ENCODE results near the gene SENP3.
"Not testable (repeated sequence)": the region's sequence is repeated elsewhere in the genome, so short reads cannot be mapped to it uniquely, and the experiment has no call there.

Gene SENP3

DNA sequence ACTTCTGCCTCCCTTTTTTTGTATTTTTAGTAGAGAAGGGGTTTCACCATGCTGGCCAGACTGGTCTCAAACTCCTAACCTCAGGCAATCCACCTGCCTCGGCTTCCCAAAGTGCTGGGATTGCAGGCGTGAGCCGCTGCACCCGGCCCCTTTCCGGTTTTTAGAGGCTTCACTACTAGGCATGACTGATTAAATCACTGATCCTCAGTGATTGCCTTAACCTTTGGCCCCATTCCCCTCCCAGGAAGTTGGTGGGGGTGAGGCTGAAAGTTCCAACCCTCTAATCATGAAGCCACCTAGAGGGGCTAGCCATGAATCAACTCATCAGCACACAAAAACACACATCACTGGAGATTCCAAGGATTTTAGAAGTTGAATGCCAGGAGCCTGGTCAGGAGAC is 35.8 kb downstream of the SENP3 start:
- not testable (repeated sequence) for DNase-seq (ENCODE audit: low read depth)

DNA sequence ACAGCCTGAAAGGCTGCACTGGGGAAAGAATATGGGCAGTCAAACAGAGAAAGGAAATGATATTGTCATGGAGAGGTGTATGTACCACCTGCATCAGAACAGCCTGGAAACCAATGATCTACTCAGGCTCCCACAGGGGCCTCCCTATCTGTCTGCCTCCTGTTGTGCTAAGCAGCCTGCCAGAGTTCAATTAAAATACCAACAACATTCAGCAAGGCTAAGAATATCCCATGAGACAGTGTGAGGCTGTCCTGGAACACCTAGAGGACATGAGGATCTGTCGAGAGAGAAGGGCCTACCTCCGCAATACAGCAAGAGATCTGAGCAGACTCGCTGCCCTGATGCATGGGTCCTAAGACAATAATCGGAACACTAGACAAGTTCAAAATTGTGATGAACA is 44.6 kb downstream of the SENP3 start:
- no peak for DNase-seq (ENCODE audit: low read depth)

DNA sequence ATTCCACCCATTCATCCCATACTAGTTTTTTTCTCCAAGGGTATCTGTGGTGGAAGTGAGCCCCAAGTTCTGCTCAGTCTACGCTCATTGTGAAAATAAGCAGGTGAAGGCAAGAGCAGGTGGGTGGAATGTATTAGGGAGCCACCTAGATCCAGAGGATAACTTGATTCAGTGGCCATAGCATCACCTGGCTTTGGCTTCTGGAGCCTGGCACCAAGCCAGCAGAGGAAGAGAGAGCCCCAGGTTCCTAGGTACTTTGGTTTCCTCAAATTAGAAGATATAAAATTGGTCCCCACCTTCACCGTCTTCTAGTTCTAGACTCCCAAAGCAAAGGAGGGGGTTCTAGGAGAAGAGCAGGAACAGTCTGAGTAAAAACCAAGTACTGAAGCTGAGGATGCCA is 48.9 kb downstream of the SENP3 start:
- no peak for DNase-seq (ENCODE audit: low read depth)

DNA sequence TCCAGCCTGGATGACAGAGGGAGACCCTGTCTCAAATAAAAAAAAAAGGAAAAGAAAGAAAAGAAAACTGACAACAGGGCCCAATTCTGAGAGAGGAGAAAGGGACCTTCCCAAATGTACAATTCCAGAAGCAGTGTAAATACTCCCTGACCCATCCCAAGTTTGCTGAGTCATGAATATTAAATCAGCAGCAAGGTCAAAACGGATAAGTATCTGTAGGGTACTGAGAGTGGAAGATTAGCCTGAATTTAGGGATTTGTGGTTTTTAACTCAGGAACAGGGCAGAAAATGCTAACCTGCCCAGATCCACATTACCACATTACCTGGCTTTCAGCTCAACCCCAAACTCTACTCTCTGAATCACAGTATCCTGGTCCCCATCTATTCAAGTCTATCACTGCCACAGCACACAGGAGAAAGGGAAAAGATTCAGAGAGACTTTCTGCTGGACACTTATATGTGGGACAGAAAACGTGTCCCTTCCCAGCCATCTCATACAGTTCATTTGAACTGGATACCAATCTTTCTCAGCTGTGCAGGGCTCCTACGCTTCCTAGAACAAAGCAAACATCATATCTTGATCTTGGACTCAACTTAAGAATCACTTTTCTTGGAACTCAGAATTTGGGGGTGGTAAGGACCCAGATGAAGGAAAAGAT is 50.0 kb downstream of the SENP3 start:
- no peak for DNase-seq (ENCODE audit: low read depth)

DNA sequence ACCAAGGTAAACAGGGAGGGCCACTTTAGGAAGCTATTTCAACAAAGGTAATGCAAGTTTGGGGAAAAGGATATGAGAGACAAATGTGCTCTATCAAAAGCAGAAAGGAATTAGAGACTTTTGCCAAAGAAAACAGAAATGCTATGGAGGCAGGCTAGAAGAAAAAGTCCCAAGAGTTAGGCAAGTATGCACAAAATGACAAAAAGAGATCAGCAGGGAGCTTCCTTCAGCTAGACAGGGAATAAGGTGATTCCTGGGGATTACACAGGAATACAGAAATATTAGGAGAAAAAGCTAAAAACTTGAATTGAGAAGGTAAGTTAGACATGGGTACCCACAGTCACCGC is 50.5 kb downstream of the SENP3 start:
- DNase-seq (ENCODE audit: low read depth): peak; percentile 63

DNA sequence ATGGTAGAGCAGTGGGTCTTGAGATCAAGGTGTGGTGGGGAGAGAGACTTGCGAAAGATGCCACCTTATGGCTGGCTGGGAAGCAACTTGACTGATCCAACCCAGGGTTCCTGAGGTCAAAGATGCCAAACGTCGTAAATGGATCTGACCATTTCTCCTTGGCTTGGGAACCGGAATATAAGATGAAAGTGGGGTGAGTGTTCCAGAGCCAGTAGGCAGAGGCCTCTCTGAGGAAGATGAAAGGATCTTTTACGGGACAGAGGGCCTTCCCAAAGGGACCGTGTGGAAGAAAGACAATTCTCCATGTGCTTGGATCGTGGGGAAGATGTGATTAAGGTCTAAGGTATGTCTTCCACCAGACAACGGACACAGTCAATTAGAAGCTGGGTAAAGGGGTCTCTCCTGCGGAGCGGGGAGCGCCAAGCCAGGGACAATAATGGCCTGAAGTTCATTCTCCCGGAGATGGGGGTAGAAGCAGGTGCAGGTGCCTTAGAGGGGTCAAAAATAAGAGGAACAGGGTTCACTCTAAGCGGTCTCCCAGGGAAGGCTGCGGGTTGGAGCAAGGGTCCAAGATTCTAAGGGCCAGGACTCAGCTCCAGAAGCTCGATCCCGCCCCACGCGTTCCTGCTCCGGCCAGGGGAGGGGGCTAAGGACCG is 52.2 kb downstream of the SENP3 start:
- peak; percentile 77 for DNase-seq (ENCODE audit: low read depth)

DNA sequence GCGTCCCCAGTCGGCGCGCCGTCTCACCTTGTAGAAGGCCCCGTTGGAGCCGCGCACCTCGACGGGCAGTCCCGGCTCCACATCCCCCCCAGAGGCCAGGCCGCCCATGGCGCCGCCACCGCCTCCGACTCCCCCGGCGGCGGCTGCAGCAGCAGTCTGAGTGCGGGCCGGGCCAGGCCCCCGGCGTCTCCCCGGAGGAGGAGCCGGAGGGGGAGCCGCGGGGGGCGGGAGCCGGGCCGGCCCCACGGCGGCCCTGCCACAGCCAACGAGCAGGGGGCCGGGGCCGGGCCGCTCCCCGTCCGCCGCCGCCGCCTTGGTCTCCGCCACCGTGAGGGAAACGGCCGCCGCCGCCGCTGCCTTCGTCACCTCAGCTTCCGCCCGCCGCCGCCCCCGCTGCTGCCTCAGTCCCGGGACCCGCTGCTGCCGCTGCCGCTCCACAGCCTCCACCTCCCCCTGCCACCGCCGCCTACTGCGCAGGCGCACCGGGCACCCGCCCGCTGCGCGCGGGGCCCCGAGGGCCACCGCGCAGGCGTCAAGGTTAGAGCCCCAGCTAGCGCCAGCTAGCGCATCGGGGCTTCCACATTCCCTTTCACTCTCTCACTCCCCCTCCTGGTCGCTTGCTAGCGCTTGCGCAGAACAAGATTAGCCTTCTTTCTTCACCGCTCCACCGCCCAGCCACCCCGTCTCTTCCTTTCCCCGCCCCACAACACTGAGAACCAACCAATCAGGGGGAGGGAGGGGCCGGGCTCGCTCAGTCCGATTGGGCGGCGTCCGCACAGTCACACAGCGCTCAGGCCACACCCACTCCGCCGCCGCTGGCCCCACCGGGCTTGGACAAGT is 52.9 kb downstream of the SENP3 start, which contains the start of gene FXR2:
Gene FXR2 (minus strand): TSS at position 473 of the 840 bp plus-strand sequence. CDS start 365 bp downstream, at position 108.
- DNase-seq (ENCODE audit: low read depth): peak; percentile 100

DNA sequence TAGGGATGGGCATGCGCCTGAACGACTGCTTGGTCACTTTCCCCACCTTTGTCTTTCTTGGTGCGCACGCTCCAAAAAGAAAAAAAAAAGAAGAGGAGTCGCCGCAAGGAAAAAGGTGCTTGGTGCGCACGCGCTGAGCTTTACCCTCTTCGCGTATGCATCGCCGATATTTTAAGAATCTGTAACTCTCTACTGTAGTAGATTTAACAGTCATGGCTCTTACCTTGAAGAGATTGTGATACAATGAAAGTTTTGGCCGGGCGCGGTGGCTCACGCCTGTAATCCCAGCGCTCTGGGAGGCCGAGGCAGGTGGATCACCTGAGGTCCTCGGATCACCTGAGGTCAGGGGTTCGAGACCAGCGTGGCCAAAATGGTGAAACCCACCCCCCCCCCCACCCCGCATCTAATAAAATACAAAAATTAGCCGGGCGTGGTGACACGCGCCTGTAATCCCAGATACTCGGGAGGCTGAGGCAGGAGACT is 53.6 kb downstream of the SENP3 start:
- DNase-seq (ENCODE audit: low read depth): no peak

DNA sequence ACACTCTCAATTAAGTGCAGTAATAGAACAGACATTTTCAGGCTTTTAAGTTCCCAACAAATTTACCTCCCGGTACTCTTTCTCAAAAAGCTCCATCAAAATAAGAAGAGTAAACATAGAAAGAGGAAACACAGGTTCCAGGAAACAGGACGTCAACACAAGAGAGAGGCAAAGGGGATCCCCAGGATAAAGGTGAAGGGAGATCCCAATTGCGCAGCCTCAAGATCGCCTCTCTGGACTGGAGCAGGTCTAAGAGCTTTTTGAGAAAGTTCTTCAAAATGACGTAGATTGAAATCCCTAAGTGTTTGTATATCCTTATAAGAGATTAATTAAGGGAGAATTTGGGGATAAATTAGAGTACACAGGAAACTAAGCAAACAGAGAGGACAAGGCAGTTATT is 56.9 kb downstream of the SENP3 start:
- DNase-seq (ENCODE audit: low read depth): no peak

DNA sequence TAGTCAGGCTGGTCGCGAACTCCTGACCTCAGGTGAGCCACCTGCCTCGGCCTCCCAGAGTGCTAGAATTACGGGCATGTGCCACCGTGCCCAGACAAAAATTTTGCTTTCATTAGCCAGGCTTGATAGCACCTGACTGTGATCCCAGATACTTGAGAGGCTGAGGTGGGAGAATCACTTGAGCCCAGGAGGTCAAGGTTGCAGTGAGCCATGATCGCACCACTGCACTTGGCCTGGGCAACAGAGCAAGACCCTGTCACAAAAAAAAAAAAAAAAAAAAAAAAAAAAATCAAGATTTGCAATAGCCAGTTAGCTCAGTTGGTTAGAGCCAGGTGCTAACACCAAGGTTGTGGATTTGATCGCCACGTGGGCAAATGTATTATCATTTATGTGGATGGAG is 59.1 kb downstream of the SENP3 start:
- DNase-seq (ENCODE audit: low read depth): no peak

Data from EH (cell line).